Lower leg skin (tissue), 3 donors: Measurements from ENCODE around the gene PLCG1.

Experiments used
- CTCF ChIP-seq, 3 donors: fragments of 450-650 bp; IDR thresholded peaks; one replicate each; pipeline ENCODE4 v1.5.1; 2016; ENCODE audit warnings: antibody characterized with exemption in 3 of 3, mild to moderate bottlenecking in 3 of 3, moderate library complexity in 2 of 3
- POLR2A ChIP-seq, 2 donors: fragments of 450-650 bp; IDR thresholded peaks; one replicate each; pipeline ENCODE4 v1.6.1; 2016 to 2017; ENCODE audit warnings: antibody characterized with exemption in 2 of 2, mild to moderate bottlenecking in 1 of 2, moderate library complexity in 1 of 2

- TF ChIP-seq CTCF (IDR thresholded peaks at IDR 0.05) (no peak), POLR2A (IDR thresholded peaks at IDR 0.05) (no peak)
These were observed 36.5 kb downstream of the PLCG1 start for GRCh38 chr20:41173791-41174341.
